K562 (cell line): ENCODE results near the gene TMEM123.

ENCODE experiments used
- C11orf30 ChIP-seq: fragments of 450-650 bp; IDR thresholded peaks from 2 replicates; pipeline ENCODE4 v1.6.1; 2016; ENCODE audit warnings: low read depth, mild to moderate bottlenecking
- ESRRA ChIP-seq: fragments of 450-650 bp; IDR thresholded peaks from 2 replicates; pipeline ENCODE4 v1.6.1; 2014; ENCODE audit warnings: low read depth, mild to moderate bottlenecking, moderate library complexity, borderline replicate concordance
- KAT7 ChIP-seq: sonication (generic); formaldehyde crosslinking; IDR thresholded peaks from 2 replicates; pipeline ENCODE4 v1.8.0; 2022; ENCODE audit warnings: missing genetic modification reagents, mild to moderate bottlenecking, borderline replicate concordance
- NR2F6 ChIP-seq: fragments of 450-650 bp; formaldehyde crosslinking; IDR thresholded peaks from 2 replicates; pipeline ENCODE4 v1.4.0; 2020; ENCODE audit warnings: mild to moderate bottlenecking
- PML ChIP-seq: IDR thresholded peaks from 2 replicates; pipeline ENCODE4 v1.6.1; 2012; ENCODE audit warnings: low read length, inconsistent platforms
- POLR2B ChIP-seq: fragments of 450-650 bp; IDR thresholded peaks from 2 replicates; pipeline ENCODE4 v1.6.1; 2018; ENCODE audit warnings: low read depth; ENCODE audit not compliant: partially characterized antibody
- PTTG1 ChIP-seq: fragments of 450-650 bp; IDR thresholded peaks from 2 replicates; pipeline ENCODE4 v1.6.1; 2016; ENCODE audit warnings: low read depth, mild to moderate bottlenecking, missing genetic modification characterization, missing compliant biosample characterization
- RAD21 ChIP-seq, 2 experiments: fragments of 250-450 bp in 1 of 2; fragments of 450-650 bp in 1 of 2; sonication (Bioruptor Pico) in 1 of 2; formaldehyde crosslinking in 1 of 2; IDR thresholded peaks in 1 of 2; conservative IDR thresholded peaks in 1 of 2; 2 replicates each; pipeline versions ENCODE4 v1.4.0 to v1.8.0; 2020 to 2022; ENCODE audit warnings: mild to moderate bottlenecking in 2 of 2, moderate library complexity in 1 of 2
- TAF1 ChIP-seq: IDR thresholded peaks from 2 replicates; pipeline ENCODE4 v1.6.1; 2011; ENCODE audit warnings: mild to moderate bottlenecking, low read length, moderate library complexity; ENCODE audit not compliant: insufficient read depth, control insufficient read depth, severe bottlenecking; ENCODE audit errors: extremely low read depth

DNA sequence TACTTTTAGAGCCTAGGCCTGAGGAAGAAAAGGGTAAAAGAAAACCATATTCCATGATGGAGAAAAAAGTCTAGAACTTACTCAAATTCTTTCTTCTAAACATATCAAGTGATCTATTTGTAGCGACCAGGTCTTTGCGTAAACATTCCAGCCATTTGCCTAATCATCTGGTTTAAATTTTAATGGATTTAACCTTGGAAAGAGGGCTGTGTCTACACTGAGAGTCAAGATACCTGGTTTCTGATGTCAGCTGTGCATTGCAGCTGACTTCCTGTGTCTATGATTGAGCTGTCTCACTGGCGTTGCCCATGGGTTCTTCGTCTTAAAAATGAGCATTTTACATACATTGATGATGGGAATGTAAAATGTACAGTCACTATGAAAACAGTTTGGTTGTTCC lies 10.0 kb upstream of the TMEM123 start:
- TF ChIP-seq PML (no peak), ESRRA (no peak), POLR2B (no peak), NR2F6 (no peak), TAF1 (no peak), KAT7 (CRISPR knock-in tag) (no peak), C11orf30 (no peak), RAD21 (CRISPR knock-in tag; conservative IDR thresholded peaks at IDR 0.05 in 1 of 2, IDR thresholded peaks at IDR 0.05 in 1 of 2) (no peak), PTTG1 (no peak)
